HuH-7.5 (cell line): Measurements from ENCODE around the gene CAMSAP1.
"Not testable (repeated sequence)": the region's sequence is repeated elsewhere in the genome, so short reads cannot be mapped to it uniquely, and the experiment has no call there.

ENCODE experiments used
- DNase-seq: peaks from one replicate; pipeline ENCODE4 v3.0.0; 2011; ENCODE audit warnings: low spot score

The CAMSAP1 gene

DNA sequence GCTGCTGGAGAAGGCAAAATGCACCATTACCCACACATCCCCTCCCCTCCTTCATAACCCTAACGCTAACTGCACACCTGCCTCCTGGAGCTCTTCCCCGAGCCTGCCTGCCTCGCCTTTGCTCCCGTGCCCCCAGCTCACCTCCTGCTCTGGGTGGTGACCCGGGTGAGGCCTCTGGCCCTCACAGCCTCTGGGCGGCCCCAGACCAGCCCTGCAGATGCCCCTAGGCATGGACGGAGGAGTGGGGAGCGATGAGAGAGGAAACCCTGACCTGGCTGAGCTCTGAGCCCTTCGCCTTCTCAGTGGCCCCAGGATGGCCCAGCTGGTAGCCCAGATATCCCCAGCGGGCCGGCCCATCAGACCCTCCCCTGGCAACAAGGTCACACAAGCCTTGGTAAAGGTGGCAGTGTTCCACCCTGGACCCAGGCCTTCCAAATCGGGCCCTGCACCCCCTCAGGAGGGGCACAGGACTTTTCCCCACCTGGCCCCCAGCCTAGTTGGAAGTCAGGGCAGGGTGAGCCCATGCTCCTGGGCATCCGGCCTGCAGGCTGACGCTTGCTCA lies 14.5 kb upstream of the CAMSAP1 start:
- no peak for DNase-seq

DNA sequence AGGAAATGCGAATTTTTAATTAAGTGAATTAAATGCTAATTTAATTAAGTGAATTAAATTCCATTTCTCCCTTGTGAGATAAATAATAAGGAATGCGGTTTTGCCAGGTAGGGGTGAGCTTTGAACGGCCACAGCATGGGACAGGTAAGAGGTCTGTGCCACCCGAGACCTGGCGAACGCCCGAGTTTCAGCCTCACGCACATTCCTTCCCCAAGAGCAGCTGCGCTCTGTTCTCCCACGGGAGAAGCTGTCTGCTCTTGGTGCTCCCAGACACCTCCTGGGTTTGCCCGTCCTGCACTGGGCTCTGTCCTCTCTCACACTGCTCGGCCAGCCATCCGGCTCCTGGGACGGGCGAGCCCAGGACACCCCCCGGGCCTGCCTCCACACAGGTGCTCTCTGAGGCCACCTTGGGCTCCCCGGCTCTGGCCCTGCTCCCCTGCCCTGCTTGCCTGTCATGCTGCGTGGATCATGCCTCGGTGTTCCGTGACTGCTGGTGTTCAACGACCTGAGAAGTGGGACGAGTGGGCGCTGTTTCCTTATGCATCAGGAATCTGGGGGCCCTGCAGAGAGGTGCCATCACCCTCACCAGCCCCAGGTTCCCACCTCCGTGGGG lies 13.7 kb upstream of the CAMSAP1 start:
- DNase-seq: no peak

DNA sequence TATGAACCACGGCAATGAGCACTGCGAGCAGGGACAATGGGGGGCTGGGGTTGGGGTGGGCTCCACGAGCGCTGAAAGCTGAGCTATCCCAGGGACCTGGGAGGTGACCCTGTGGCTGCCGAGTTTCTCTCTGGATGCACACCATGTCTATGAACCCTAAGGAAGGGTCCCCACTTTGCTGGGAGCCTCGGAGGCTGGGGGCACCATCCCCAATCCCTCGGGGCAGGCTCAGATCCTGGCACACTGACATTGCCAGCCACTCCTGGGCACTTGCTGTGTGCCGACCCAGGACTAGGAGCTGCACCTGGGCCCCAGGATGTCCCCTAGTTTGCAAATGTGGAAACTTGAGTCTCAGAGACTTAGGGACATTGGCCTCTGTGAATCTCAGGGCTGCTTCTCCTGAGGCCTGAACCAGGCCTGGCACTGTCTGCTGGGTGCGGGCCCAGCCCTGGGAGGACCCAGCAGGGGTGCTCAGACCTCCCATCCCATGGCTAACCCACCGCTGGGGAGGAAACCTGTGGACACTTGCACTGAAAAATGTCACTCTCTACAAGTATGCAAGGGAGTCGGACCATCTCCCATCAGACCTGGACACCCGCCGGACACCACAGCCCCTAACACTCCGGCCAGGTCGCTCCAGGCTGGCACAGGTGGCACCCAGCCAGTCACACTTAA lies 13.0 kb upstream of the CAMSAP1 start:
- no peak for DNase-seq

DNA sequence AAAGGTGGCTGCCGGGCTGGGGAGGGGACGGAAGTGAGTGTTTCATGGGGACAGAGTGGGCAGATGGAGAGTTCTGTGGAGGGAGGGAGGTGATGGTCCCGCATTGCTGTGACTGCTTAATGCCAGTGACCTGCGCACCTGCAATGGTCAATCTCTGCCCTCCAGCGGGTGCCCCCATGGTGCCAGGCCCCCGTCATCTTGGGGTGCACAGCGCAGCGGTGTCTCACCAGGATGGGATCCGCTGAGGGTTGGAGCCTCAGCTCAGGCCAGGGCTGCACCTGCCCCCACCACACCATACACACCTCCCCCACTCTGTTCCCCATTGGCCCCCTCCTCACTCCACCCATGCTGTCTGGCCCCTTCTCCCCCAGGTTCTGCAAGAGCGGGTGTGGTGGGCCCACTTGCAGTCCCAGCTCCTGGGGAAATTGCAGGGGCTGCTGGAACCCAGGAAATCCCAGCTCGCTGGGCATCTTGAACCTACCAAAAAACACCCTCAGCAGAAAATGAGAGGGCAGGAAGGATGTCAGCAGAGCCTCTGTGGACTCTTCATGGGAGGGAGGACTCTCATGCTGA lies 12.1 kb upstream of the CAMSAP1 start:
- DNase-seq: no peak

GRCh38 chr9:135916227-135916626 lies 8.9 kb upstream of the CAMSAP1 start:
- not testable (repeated sequence) for DNase-seq

GRCh38 chr9:135914921-135915320 lies 7.6 kb upstream of the CAMSAP1 start:
- DNase-seq: no peak

DNA sequence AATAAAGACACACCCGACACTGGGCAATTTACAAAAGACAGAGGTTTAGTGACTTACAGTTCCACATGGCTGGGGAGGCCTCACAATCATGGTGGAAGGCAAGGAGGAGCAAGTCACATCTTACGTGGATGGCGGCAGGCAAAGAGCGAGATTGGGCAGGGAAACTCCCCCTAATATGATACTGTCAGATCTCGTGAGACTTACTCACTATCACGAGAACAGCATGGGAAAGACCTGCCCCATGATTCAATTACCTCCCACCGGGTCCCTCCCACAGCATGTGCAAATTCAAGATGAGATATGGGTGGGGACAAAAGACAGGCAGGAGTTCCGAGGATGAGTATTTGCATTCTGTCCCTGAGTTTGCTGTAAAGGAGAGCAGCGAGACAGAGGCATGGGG lies 3.9 kb upstream of the CAMSAP1 start:
- DNase-seq: not testable (repeated sequence)

- DNase-seq: no peak
Observed at GRCh38 chr9:135910757-135911156, 3.4 kb upstream of the CAMSAP1 start.

DNA sequence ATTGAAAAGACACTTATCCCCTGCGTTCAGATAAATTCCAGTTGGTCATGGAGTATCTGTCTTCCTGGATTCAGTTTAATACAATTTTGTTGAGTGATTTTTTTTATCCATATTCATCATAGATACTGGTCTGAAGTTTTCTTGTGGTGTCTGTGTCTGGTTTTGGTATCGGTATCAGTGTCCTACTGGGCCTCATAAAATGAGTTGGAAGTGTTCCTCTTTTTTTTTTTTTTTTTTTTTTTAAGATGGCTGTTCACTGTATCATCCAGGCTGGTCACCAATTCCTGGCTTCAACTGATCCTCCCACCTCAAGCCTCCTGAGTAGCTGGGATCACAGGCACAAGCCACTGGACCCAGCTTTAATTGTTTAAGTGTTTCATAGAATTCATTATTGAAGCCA lies 2.9 kb upstream of the CAMSAP1 start:
- no peak for DNase-seq

- no peak for DNase-seq
Observed at GRCh38 chr9:135909371-135909770, 2.0 kb upstream of the CAMSAP1 start.

GRCh38 chr9:135908754-135909204 lies 1.4 kb upstream of the CAMSAP1 start:
- DNase-seq: no peak

- DNase-seq: no peak
Observed at GRCh38 chr9:135908093-135908753, 877 bp upstream of the CAMSAP1 start.

GRCh38 chr9:135907006-135907430 lies 328 bp downstream of the CAMSAP1 start:
- DNase-seq: no peak

DNA sequence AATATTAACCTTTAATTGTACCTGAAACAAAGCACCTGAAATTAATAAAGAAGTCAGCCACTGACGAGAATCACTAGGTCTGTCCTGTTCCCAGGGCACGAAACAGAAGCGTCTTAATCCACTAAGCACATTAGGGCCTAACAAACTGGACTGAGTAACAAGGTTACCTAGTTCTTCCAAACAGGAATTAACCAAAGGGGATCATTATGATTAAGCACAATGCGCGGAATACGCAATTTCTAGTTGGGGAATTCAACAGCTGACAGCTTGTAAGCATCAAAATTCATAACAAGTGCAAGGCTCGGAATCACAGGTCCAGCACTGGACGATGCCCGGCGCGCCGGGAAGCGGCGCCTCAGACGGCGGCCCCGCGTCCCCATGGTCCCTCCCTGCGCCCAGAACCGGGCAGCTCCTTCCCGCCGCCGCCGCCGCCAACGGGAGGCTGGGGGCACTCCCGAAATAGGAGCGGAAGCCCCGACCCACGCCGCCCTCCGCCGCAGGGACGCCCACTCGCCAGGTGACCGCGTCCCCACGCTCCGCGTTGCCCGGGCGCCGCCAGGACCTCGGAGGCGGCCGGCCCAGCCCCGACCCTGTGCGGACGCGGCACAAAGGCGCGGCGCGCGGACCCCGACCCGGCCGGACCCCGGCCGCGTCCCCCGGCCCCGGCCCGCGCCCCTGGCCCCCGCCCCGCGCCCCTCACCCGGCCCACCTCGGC lies 898 bp downstream of the CAMSAP1 start:
- no peak for DNase-seq

DNA sequence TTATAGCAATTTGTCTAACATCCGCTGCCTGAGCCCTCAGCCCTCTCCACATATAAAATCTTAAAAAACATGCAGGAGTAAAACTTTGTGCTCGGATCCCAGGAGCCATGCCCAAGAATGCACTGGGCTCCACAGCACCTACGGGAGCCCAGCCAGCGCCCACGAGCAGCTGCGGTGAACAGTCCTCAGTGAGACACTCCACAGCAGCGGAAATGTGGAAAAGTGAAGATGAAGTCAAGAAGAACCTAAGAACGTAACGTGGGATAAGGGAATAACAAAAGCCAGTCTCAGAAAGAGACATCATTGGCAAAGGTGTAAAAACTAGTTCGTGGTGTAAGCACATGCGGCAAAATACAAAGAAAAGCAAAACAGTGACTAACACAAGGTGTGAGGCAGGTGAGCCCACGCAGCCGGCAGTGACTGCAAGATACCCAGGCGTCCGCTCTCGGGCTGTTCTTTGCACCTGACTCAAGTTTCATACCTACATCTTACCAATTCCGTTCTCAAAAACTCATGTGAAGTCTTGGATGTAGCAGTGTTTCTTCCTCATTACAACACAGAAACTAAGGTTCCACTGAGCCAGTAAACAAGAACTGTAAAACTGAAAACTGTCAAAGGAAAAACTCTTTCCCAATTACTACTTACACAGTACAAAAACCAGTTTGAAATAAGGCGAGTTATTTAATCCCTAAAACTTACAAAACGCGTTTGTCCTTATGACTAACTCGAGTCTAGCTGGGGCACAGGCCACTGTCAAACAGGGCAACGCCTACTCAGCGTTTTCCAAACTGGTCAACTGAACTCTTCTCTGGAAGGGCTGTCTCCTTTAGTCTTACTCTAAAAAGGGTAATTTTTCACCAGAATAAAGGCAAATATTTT lies 1.7 kb downstream of the CAMSAP1 start:
- DNase-seq: no peak

DNA sequence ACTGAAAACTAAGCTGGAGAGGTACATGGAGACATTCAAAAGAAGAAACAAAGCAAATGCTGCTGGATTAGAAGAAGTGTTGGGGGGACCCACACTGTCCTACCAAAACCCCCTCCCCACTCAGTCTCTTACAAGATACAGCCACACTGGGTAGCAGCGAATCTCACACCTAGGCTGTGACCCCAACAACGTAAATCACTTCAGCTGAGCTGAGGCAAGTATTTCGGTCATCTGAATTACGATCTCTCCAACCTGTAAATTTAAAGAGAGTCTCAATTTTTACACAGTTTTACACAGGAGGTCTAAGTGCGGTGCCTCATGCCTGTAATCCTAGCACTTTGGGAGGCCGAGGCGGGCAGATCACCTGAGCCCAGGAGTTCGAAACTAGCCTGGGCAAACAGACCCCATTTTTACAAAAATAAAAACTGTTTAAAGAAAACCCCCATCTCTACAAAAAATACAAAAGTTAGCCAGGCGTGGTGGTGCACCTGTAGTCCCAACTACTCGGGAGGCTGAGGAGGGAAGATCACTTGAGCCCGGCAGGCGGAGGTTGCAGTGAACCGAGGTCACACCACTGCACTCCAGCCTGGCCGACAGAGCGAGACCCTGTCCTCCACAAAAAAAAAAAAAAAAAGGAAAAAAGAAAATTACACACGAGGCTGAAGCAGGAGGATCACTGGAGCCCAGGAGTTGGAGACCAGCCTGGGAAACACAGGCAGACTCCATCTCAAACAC lies 3.4 kb downstream of the CAMSAP1 start:
- no peak for DNase-seq

DNA sequence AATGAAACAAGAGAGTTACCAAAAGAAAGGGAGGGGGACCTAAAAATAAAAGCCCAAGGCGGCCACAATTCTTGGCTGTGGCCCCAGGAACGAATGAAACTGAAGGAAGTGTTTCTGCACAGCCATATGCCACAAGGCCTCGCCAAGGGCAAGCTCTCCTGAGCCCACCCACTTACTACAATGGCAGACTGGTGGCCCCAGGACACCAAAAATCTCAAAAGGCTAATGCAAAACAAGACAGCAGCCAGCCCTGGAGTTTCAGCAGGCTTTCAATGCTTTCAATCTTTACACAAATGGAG lies 4.0 kb downstream of the CAMSAP1 start:
- no peak for DNase-seq

GRCh38 chr9:135902655-135903357 lies 4.5 kb downstream of the CAMSAP1 start:
- DNase-seq: no peak

DNA sequence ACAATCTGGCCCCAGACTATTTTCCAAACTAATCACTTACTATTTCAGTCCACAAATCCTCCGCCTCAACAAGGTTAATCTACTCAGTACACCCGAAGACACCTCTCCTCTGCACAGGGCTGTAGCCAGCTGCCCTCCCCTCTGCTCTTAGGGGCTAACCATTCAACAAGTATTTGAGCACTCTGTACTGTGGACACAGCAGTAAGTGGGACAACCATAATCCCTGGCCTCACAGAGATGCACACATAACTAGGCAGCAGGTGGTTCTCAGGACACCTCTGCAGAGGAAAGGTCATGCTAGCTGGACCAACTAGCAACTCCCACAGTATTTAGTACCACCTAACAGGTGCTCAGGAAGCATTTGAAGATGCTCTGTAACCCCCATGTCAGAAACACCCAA lies 5.5 kb downstream of the CAMSAP1 start:
- DNase-seq: no peak
